Thoracic aorta (tissue), 2 donors: ENCODE results near the gene TRERF1. TPM values are rescaled to one million over a fixed set of nuclear protein-coding genes. Genes with fewer than 3 reads are reported as not detected.

ENCODE experiments used
- ATAC-seq: fragments of 150-250 bp; one replicate; pipeline ENCODE4 v1.8.0; 2017; ENCODE audit warnings: low read depth; ENCODE audit not compliant: insufficient number of reproducible peaks, low FRiP score
- DNase-seq: peaks from one replicate; pipeline ENCODE4 v3.0.0-alpha.2; 2020; ENCODE audit warnings: low spot score
- H3K27ac ChIP-seq, 2 donors: fragments of 200-600 bp; sonication (generic); 1 replicate in 1 of 2; 2 replicates in 1 of 2; pipeline ENCODE4 v1.5.1; 2016; ENCODE audit warnings: mild to moderate bottlenecking in 2 of 2, moderate library complexity in 2 of 2
- H3K27me3 ChIP-seq: fragments of 200-600 bp; sonication (generic); replicated peaks from 2 replicates; pipeline ENCODE4 v1.6.0; 2016; ENCODE audit warnings: mild to moderate bottlenecking; ENCODE audit not compliant: insufficient read depth
- H3K36me3 ChIP-seq: fragments of 200-600 bp; sonication (generic); one replicate; pipeline ENCODE4 v1.5.1; 2016
- H3K4me1 ChIP-seq, 2 donors: fragments of 200-600 bp; sonication (generic); 1 replicate in 1 of 2; 2 replicates in 1 of 2; pipeline versions ENCODE4 v1.5.1 to v1.6.0; 2016; ENCODE audit warnings: low read depth in 2 of 2, mild to moderate bottlenecking in 1 of 2; ENCODE audit not compliant: control insufficient read depth in 1 of 2
- H3K4me3 ChIP-seq: fragments of 200-600 bp; sonication (generic); 2 replicates; pipeline ENCODE4 v1.5.1; 2016; ENCODE audit warnings: mild to moderate bottlenecking
- H3K9me3 ChIP-seq: fragments of 200-600 bp; sonication (generic); 2 replicates; pipeline ENCODE4 v1.5.1; 2016
- CTCF ChIP-seq: fragments of 200-600 bp; sonication (generic); IDR thresholded peaks from one replicate; pipeline ENCODE4 v1.5.1; 2019; ENCODE audit warnings: antibody characterized with exemption
- total RNA-seq, 2 donors: library from RNA; depleted of rRNA; stranded (reverse); fragments of >200 nt; gene quantifications; one replicate each; pipeline versions ENCODE4 v1.1.0 to v1.2.3, GENCODE V29; 2016

TRERF1 gene
- total RNA-seq, 2 donors from 2014 or later: 4.6 to 5.0 TPM

GRCh38 chr6:42269974-42270510, 181.7 kb downstream of the TRERF1 start:
- Histone ChIP-seq H3K27me3 (no peaks in the 10 kb centered on the region), H3K36me3 (no peaks in the 10 kb centered on the region), H3K27ac (no peak overlapping the region), H3K4me3 (no peak overlapping the region), H3K4me1 (no peaks in the 10 kb centered on the region), H3K9me3 (no peaks in the 10 kb centered on the region)
- DNase-seq (no peak), ATAC-seq (no peak)
- no peak for TF ChIP-seq CTCF

- no peak for ATAC-seq
- Histone ChIP-seq H3K27ac (no peak overlapping the region), H3K4me1 (no peaks in the 10 kb centered on the region), H3K9me3 (no peaks in the 10 kb centered on the region), H3K36me3 (no peaks in the 10 kb centered on the region), H3K27me3 (no peaks in the 10 kb centered on the region), H3K4me3 (no peak overlapping the region)
- no peak for TF ChIP-seq CTCF
- DNase-seq: no peak
Observed at GRCh38 chr6:42269553-42269952, 182.2 kb downstream of the TRERF1 start.

GRCh38 chr6:42268835-42269204, 182.9 kb downstream of the TRERF1 start:
- Histone ChIP-seq H3K27me3 (no peaks in the 10 kb centered on the region), H3K4me3 (no peak overlapping the region), H3K4me1 (no peaks in the 10 kb centered on the region), H3K9me3 (no peaks in the 10 kb centered on the region), H3K36me3 (no peaks in the 10 kb centered on the region), H3K27ac (no peak overlapping the region)
- ATAC-seq: no peak
- no peak for DNase-seq
- no peak for TF ChIP-seq CTCF

- H3K4me3 ChIP-seq: no peak overlapping the region
- DNase-seq: no peak
- no peak for ATAC-seq
Observed at GRCh38 chr6:42268016-42268834, 183.5 kb downstream of the TRERF1 start.

GRCh38 chr6:42266538-42266937, 185.2 kb downstream of the TRERF1 start:
- ATAC-seq: no peak
- no peak overlapping the region for H3K4me3 ChIP-seq
- H3K36me3 ChIP-seq: no peaks in the 10 kb centered on the region
- TF ChIP-seq CTCF: no peak
- no peaks in the 10 kb centered on the region for H3K4me1 ChIP-seq
- H3K9me3 ChIP-seq: no peaks in the 10 kb centered on the region
- no peak overlapping the region for H3K27ac ChIP-seq
- H3K27me3 ChIP-seq: no peaks in the 10 kb centered on the region
- no peak for DNase-seq

More at GRCh38 chr6:42268016-42268834, 183.5 kb downstream of the TRERF1 start:
- Histone ChIP-seq H3K27me3 (no peaks in the 10 kb centered on the region), H3K4me1 (no peaks in the 10 kb centered on the region), H3K36me3 (no peaks in the 10 kb centered on the region), H3K9me3 (no peaks in the 10 kb centered on the region), H3K27ac (no peak overlapping the region)
- TF ChIP-seq CTCF: no peak
